GM21423 (cell line): ENCODE measurements around the gene PRPS1.
A peak's percentile ranks its signal among the peaks of the same experiment; 100 is the strongest.
"Not testable (repeated sequence)": the region's sequence is repeated elsewhere in the genome, so short reads cannot be mapped to it uniquely, and the experiment has no call there.

Experiments used
- ATAC-seq: cut with Tn5 transposase; IDR thresholded peaks from one replicate; pipeline ENCODE4 v1.9.1; 2021; ENCODE audit warnings: mild to moderate bottlenecking, moderate library complexity; ENCODE audit not compliant: unreplicated experiment

Gene PRPS1

DNA sequence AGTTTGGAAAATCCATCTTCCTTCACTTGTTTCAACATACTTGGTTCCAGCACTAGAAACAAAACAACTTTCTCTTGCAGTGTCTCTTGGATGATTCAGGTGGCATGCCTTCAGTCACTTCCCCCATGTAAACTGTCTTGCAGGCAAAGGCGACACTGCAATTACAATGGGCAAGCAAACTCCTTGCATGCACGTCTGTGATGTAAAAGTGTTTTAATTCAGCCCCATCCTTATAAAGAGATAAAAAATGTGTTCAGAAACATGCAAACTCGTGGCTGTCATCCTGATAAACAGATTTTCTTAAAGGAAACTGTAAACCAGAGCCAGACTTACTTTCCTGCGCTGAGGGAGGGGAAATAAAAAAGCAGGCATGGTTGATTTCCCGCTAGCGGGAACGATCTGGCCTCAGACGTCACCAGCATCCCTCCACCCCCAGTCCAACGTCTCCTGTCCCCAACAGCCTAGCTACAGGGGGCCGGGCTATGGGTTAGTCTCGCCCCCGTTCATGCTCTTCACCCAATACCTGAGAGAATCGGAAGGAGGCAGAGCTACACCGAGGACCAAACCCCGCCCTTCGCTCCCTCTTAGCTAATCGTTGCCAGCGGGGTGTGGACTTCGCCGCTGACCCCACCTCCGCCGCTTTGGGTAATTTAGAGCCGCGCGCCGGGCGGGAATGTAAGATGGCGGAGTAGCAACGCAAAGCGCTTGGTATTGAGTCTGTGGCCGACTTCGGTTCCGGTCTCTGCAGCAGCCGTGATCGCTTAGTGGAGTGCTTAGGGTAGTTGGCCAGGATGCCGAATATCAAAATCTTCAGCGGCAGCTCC lies at the start of gene PRPS1:
TSS of gene PRPS1 (plus strand) at position 673 of the 824 bp plus-strand sequence. CDS start at position 792, 119 bp downstream.
- peak; percentile 100 for ATAC-seq

- ATAC-seq: no peak
These were observed 48.4 kb upstream of the PRPS1 start for GRCh38 chrX:107579956-107580355.

GRCh38 chrX:107581923-107582322 lies 46.4 kb upstream of the PRPS1 start:
- no peak for ATAC-seq

- no peak for ATAC-seq
These were observed 39.1 kb upstream of the PRPS1 start for GRCh38 chrX:107589243-107589642.

DNA sequence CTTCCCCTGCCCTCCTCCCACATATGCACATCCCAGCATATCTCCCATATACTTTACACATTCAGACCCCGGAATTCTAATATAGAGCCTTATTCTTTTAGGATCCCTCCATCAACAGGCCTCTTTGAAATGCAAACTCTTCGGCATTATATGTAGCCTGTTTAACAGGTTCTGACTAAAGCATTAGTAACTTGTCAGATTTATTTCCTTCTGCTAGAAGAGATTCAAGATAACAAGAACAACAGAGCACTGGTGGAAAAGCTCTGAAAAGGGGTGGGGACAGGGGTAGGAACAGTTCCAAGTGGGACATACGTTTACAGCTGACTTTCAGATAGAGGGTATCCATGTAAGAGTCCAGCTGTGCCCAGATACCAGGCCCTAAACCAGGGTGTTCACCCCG lies 31.7 kb upstream of the PRPS1 start:
- no peak for ATAC-seq

GRCh38 chrX:107597264-107597663 lies 31.0 kb upstream of the PRPS1 start:
- no peak for ATAC-seq

DNA sequence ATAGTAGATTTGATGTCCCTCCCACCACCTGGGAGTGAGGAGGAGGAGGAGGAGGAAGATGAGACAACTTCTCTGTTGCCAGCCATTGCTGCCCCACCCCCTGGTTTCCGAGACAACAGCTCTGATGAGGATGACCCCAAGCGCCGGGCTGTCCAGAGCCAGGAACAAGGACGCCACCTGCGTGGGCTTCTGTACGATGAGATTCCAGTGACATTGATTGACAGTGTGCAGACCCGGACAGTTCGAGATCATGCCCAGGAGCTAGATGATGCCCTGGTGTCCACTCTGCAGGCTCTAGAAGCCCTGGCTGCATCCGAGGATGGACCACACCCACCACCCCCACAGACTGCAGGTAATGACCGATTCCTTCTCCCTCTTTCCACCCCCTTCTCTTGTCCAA lies 30.5 kb upstream of the PRPS1 start:
- no peak for ATAC-seq

DNA sequence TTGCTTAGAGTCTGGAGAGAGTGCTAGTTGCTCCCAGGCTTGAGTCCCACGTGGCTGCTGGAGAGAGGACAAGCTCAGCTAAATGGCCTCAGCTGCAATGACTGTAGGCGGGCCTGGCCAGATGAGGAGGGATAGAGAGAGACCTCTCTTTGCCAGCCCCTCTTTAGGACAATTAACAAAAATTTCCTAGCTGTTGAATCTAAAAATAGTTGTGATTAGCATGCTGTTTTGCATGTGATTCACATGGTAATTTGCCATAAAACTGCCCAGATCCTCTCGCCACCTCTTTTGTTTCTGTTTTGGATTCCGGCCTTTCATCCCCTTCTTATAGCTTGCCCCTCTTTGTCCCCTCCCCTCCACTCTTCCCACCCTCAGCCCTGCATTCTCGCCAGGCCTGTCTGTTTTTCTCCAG lies 28.9 kb upstream of the PRPS1 start:
- no peak for ATAC-seq

DNA sequence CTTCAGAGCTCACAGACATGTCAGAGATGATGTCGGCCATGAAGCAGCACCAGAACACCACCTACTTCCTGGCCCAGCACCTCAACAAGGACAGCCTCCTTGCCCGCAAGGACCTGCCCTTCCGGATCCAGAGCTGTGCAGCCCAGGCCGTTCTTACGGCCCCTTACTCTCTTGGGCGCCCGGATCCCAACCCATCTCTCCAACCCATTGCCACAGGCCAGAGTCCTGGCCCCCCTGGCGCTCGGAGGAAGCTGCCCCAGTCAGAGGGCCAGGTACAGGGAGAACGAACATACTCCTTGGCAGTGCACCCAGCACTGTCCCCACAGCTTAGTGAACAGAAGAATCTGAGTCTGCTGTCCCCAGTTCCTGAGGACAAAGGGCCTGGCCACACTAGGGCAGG lies 27.9 kb upstream of the PRPS1 start:
- ATAC-seq: no peak

DNA sequence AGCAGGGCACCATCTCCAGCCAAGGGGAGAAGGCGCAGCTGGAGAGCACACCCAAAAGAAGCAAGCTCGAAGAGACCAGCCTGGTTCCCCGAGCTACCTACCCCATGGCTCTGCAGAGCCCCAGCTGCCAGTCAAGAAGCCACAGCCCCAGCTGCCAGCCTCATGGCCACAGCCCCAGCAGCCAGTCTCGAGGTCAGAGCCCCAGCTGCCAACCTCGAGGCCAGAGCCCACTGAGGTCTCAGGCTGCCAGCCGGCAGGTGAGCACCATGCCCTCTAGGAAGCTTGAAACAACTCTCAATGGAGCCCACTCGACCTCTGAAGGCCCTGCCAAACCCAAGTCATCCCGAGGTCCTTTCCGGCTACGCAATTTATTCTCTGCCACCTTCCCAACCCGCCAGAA lies 27.0 kb upstream of the PRPS1 start:
- ATAC-seq: no peak

GRCh38 chrX:107601759-107602158 lies 26.6 kb upstream of the PRPS1 start:
- no peak for ATAC-seq

- no peak for ATAC-seq
These were observed 25.5 kb upstream of the PRPS1 start for GRCh38 chrX:107602694-107603239.

GRCh38 chrX:107603429-107604159 lies 24.7 kb upstream of the PRPS1 start:
- no peak for ATAC-seq

- not testable (repeated sequence) for ATAC-seq
These were observed 19.2 kb upstream of the PRPS1 start for GRCh38 chrX:107609061-107609460.

DNA sequence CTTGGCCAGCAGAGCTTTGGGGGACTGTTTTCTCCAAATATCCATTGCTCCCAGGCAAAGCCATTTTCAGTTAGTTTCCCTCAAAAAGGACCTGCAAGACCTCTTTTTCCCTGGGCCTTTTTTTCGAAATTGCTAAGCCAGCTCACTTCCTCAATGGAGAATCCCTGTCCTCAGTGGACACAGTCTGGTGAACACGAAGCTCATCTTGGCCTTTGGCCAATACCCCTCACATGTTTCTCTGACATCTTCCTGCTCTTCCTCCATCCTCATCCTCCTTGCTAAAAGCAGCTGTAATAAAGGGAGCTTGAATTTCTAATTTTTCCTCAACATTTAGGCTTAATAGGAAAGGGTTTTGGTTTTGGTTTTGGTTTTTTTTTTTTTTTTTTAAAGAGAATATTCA lies 17.6 kb upstream of the PRPS1 start:
- ATAC-seq: no peak

- ATAC-seq: no peak
These were observed 8.4 kb upstream of the PRPS1 start for GRCh38 chrX:107619885-107620322.

DNA sequence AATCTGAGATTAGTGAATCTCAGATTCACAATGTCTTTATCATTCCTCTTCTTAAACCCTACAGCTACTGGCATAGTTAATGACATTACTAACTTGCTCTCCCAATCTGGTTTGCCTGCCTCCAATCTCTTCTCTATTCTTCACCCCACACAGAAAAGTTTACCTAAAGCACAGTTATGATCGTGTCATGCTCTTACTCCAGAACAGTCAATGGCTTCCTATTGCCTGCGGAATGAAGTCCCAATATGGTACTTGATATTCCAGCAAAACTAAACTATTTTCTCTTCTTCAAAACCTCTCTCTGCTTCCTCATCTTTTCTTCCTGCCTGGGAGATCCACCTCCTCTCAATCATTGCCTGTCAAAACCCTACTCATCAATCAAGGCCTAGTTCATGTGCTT lies 3.4 kb upstream of the PRPS1 start:
- no peak for ATAC-seq

GRCh38 chrX:107625739-107626138 lies 2.6 kb upstream of the PRPS1 start:
- ATAC-seq: no peak

- no peak for ATAC-seq
These were observed 1.8 kb upstream of the PRPS1 start for GRCh38 chrX:107626481-107626880.

- no peak for ATAC-seq
These were observed 1.4 kb upstream of the PRPS1 start for GRCh38 chrX:107626916-107627315.

- peak; percentile 39 for ATAC-seq
These were observed 591 bp downstream of the PRPS1 start for GRCh38 chrX:107628662-107629539.
